K562 (cell line): Measurements from ENCODE around the gene PITPNC1.

ENCODE experiments used
- BCLAF1 ChIP-seq, 2 experiments: fragments of 450-650 bp in 1 of 2; IDR thresholded peaks; 2 replicates each; pipeline ENCODE4 v1.6.1; 2011 to 2017; ENCODE audit warnings: low read depth in 2 of 2, antibody characterized with exemption in 1 of 2, borderline replicate concordance in 1 of 2, low read length in 1 of 2, mild to moderate bottlenecking in 1 of 2, mixed read lengths in 1 of 2; ENCODE audit not compliant: control insufficient read depth in 1 of 2
- CEBPB ChIP-seq: fragments of 450-650 bp; IDR thresholded peaks from 2 replicates; pipeline ENCODE4 v1.6.1; 2016; ENCODE audit warnings: missing genetic modification characterization, missing compliant biosample characterization
- KLF1 ChIP-seq: fragments of 450-650 bp; IDR thresholded peaks from 2 replicates; pipeline ENCODE4 v1.6.1; 2016; ENCODE audit warnings: missing genetic modification characterization, missing compliant biosample characterization
- MAFK ChIP-seq: IDR thresholded peaks from 2 replicates; pipeline ENCODE4 v1.6.1; 2011; ENCODE audit warnings: low read length, improper control_type of control experiment
- MCM2 ChIP-seq: fragments of 450-650 bp; IDR thresholded peaks from 2 replicates; pipeline ENCODE4 v1.6.1; 2017; ENCODE audit warnings: low read depth, mild to moderate bottlenecking
- NONO ChIP-seq, 2 experiments: fragments of 200-400 bp in 1 of 2; fragments of 450-650 bp in 1 of 2; formaldehyde crosslinking in 1 of 2; IDR thresholded peaks; 2 replicates each; pipeline ENCODE4 v1.6.1; 2017; ENCODE audit warnings: low read depth in 2 of 2, mild to moderate bottlenecking in 2 of 2, moderate library complexity in 2 of 2, low read length in 1 of 2
- NR2C2 ChIP-seq, 2 experiments: fragments of 200-800 bp in 1 of 2; sonication (Bioruptor generic) in 1 of 2; sonication (generic) in 1 of 2; formaldehyde crosslinking in 1 of 2; IDR thresholded peaks; 2 replicates each; pipeline versions ENCODE4 v1.6.1 to v1.8.0; 2016 to 2022; ENCODE audit warnings: mild to moderate bottlenecking in 1 of 2, missing compliant biosample characterization in 1 of 2, missing genetic modification characterization in 1 of 2, missing genetic modification reagents in 1 of 2
- NRF1 ChIP-seq, 2 experiments: fragments of 450-650 bp; IDR thresholded peaks in 1 of 2; conservative IDR thresholded peaks in 1 of 2; 2 replicates each; pipeline ENCODE4 v1.6.1; 2014; ENCODE audit warnings: mild to moderate bottlenecking in 2 of 2
- POLR2A ChIP-seq: fragments of 450-650 bp; conservative IDR thresholded peaks from 2 replicates; pipeline ENCODE4 v1.6.1; 2016
- STAG1 ChIP-seq: sonication (generic); formaldehyde crosslinking; IDR thresholded peaks from 2 replicates; pipeline ENCODE4 v1.5.0; 2020; ENCODE audit warnings: missing genetic modification reagents, borderline replicate concordance
- TF ChIP-seq, protein P1 (sequence below), 2 experiments: fragments of 450-650 bp; formaldehyde crosslinking in 1 of 2; IDR thresholded peaks; 2 replicates each; pipeline versions ENCODE4 v1.4.0 to v1.6.1; 2014 to 2020; ENCODE audit warnings: mild to moderate bottlenecking in 2 of 2, borderline replicate concordance in 1 of 2, low read depth in 1 of 2

GRCh38 chr17:67557921-67558320, 180.8 kb downstream of the PITPNC1 start:
- TF ChIP-seq KLF1 (tag) (no peak), POLR2A (no peak), MAFK (no peak), STAG1 (CRISPR knock-in tag) (no peak), NRF1 (conservative IDR thresholded peaks at IDR 0.05 in 1 of 2, IDR thresholded peaks at IDR 0.05 in 1 of 2) (no peak), NR2C2 (CRISPR knock-in tag; IDR thresholded peaks at IDR 0.05) (no peak), NR2C2 (tag; IDR thresholded peaks at IDR 0.05) (no peak), NONO (IDR thresholded peaks at IDR 0.05; ENCODE audit: low read depth in 2 of 2, low read length in 1 of 2) (no peak), BCLAF1 (IDR thresholded peaks at IDR 0.05; ENCODE audit: borderline replicate concordance in 1 of 2, control insufficient read depth in 1 of 2, low read depth in 2 of 2, low read length in 1 of 2) (no peak), MCM2 (no peak), CEBPB (tag) (no peak)
- TF ChIP-seq, protein P1, sequence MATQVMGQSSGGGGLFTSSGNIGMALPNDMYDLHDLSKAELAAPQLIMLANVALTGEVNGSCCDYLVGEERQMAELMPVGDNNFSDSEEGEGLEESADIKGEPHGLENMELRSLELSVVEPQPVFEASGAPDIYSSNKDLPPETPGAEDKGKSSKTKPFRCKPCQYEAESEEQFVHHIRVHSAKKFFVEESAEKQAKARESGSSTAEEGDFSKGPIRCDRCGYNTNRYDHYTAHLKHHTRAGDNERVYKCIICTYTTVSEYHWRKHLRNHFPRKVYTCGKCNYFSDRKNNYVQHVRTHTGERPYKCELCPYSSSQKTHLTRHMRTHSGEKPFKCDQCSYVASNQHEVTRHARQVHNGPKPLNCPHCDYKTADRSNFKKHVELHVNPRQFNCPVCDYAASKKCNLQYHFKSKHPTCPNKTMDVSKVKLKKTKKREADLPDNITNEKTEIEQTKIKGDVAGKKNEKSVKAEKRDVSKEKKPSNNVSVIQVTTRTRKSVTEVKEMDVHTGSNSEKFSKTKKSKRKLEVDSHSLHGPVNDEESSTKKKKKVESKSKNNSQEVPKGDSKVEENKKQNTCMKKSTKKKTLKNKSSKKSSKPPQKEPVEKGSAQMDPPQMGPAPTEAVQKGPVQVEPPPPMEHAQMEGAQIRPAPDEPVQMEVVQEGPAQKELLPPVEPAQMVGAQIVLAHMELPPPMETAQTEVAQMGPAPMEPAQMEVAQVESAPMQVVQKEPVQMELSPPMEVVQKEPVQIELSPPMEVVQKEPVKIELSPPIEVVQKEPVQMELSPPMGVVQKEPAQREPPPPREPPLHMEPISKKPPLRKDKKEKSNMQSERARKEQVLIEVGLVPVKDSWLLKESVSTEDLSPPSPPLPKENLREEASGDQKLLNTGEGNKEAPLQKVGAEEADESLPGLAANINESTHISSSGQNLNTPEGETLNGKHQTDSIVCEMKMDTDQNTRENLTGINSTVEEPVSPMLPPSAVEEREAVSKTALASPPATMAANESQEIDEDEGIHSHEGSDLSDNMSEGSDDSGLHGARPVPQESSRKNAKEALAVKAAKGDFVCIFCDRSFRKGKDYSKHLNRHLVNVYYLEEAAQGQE (IDR thresholded peaks at IDR 0.05; ENCODE audit: borderline replicate concordance), result no peak
- TF ChIP-seq, protein P1 (CRISPR knock-in tag; IDR thresholded peaks at IDR 0.05; ENCODE audit: low read depth), result no peak
